HepG2 (cell line): ENCODE measurements around the gene ZBTB21. TPM values are rescaled to one million over a fixed set of nuclear protein-coding genes. Genes with fewer than 3 reads are reported as not detected.

ENCODE experiments used
- ATAC-seq: fragments of 200-7000 bp; cut with Tn5 transposase; 3 replicates; pipeline ENCODE4 v1.9.1; 2020; ENCODE audit warnings: mild to moderate bottlenecking, moderate library complexity
- BruUV-seq: library from RNA; stranded (reverse); fragments of 400-500 nt; replicated peaks from 2 replicates; lab custom pipeline; 2021; lab: Mats Ljungman, UMichigan
- CTCF ChIA-PET: fragments of 300-600 bp; formaldehyde crosslinking; extraction: SDS; loops from one replicate; lab custom pipeline; 2021; ENCODE audit warnings: low total read pairs, inconsistent platforms, low intra/inter-chr PET ratio; lab: Yijun Ruan, JAX
- POLR2A ChIA-PET: fragments of 350-600 bp; sonication (Branson Sonifier 250); formaldehyde crosslinking; loops from one replicate; lab custom pipeline; 2020; ENCODE audit warnings: antibody characterized with exemption, inconsistent platforms; lab: Yijun Ruan, JAX
- DNase-seq: peaks from one replicate; pipeline ENCODE4 v3.0.0-alpha.2; 2015; ENCODE audit warnings: low spot score
- FAIRE-seq: peaks from 3 replicates; lab custom pipeline; 2011; peaks lifted over from hg19 to GRCh38; lab: Jason Lieb, UNC
- H2AFZ ChIP-seq: one replicate; pipeline ENCODE4 v1.6.1; 2011; ENCODE audit warnings: low read length, inconsistent platforms
- H3K27ac ChIP-seq: fragments of 300-600 bp; 3 replicates; pipeline ENCODE4 v1.8.0; 2011; ENCODE audit warnings: mixed run types, mild to moderate bottlenecking, mixed read lengths, low read length, inconsistent platforms; ENCODE audit not compliant: insufficient read depth; ENCODE audit errors: extremely low read length
- H3K27me3 ChIP-seq, 2 experiments: fragments of 200-600 bp in 1 of 2; 2 replicates in 1 of 2; 3 replicates in 1 of 2; pipeline versions ENCODE4 v1.6.0 to v1.8.0; 2011; ENCODE audit warnings: low read length in 2 of 2, mild to moderate bottlenecking in 2 of 2, moderate library complexity in 2 of 2, inconsistent platforms in 1 of 2; ENCODE audit not compliant: insufficient read depth in 2 of 2, control insufficient read depth in 1 of 2
- H3K36me3 ChIP-seq, 2 experiments: fragments of 200-600 bp in 1 of 2; replicated peaks in 1 of 2; 2 replicates in 1 of 2; 3 replicates in 1 of 2; pipeline versions ENCODE4 v1.5.1 to v1.8.0; 2011; ENCODE audit warnings: low read length in 2 of 2, inconsistent platforms in 1 of 2; ENCODE audit not compliant: insufficient read depth in 2 of 2, control insufficient read depth in 1 of 2
- H3K4me1 ChIP-seq: 2 replicates; pipeline ENCODE4 v1.5.1; 2012; ENCODE audit warnings: low read length, inconsistent platforms; ENCODE audit not compliant: insufficient read depth
- H3K4me2 ChIP-seq: 2 replicates; pipeline ENCODE4 v1.6.0; 2011; ENCODE audit warnings: low read depth, low read length, inconsistent platforms
- H3K4me3 ChIP-seq, 3 experiments: fragments of 200-600 bp in 1 of 3; sonication (generic), shearing (Covaris generic) in 1 of 3; replicated peaks in 1 of 3; 2 replicates each; pipeline ENCODE4 v1.5.1; 2011 to 2016; ENCODE audit warnings: low read length in 3 of 3, inconsistent platforms in 2 of 3, low read depth in 2 of 3, mild to moderate bottlenecking in 2 of 3, control low read depth in 1 of 3, mixed read lengths in 1 of 3; ENCODE audit not compliant: insufficient read depth in 1 of 3
- H3K79me2 ChIP-seq: one replicate; pipeline ENCODE4 v1.6.1; 2011; ENCODE audit warnings: low read length, inconsistent platforms; ENCODE audit not compliant: insufficient read depth
- H3K9ac ChIP-seq: 2 replicates; pipeline ENCODE4 v1.6.0; 2011; ENCODE audit warnings: mild to moderate bottlenecking, low read depth, low read length, inconsistent platforms; ENCODE audit not compliant: insufficient read depth
- H3K9me3 ChIP-seq: 2 replicates; pipeline ENCODE4 v1.5.1; 2012; ENCODE audit warnings: mild to moderate bottlenecking, low read length
- H4K20me1 ChIP-seq: 2 replicates; pipeline ENCODE4 v1.6.0; 2011; ENCODE audit warnings: inconsistent platforms, mild to moderate bottlenecking, low read length, moderate library complexity; ENCODE audit not compliant: insufficient read depth
- ELF1 ChIP-seq: sonication (generic); formaldehyde crosslinking; IDR thresholded peaks from 2 replicates; pipeline ENCODE4 v1.4.0; 2020; ENCODE audit warnings: missing genetic modification reagents
- GABPB1 ChIP-seq: IDR thresholded peaks from 2 replicates; pipeline ENCODE4 v1.6.1; 2016; ENCODE audit warnings: mild to moderate bottlenecking, missing genetic modification reagents, moderate library complexity, missing compliant biosample characterization
- GATAD1 ChIP-seq: IDR thresholded peaks from 2 replicates; pipeline ENCODE4 v1.6.1; 2016; ENCODE audit warnings: missing genetic modification reagents, missing compliant biosample characterization
- HNRNPL ChIP-seq: fragments of 200-400 bp; formaldehyde crosslinking; IDR thresholded peaks from 2 replicates; pipeline ENCODE4 v1.6.1; 2017; ENCODE audit warnings: mild to moderate bottlenecking, low read depth, low read length
- KDM1A ChIP-seq: IDR thresholded peaks from 2 replicates; pipeline ENCODE4 v1.6.1; 2016; ENCODE audit warnings: missing compliant biosample characterization
- NR2F6 ChIP-seq, 2 experiments: IDR thresholded peaks; 2 replicates each; pipeline ENCODE4 v1.6.1; 2016; ENCODE audit warnings: antibody characterized with exemption in 1 of 2, mild to moderate bottlenecking in 1 of 2
- PATZ1 ChIP-seq: sonication (generic); formaldehyde crosslinking; IDR thresholded peaks from 2 replicates; pipeline ENCODE4 v1.4.0; 2020; ENCODE audit warnings: missing genetic modification reagents
- POGZ ChIP-seq: sonication (generic); formaldehyde crosslinking; IDR thresholded peaks from 2 replicates; pipeline ENCODE4 v1.4.0; 2020; ENCODE audit warnings: mild to moderate bottlenecking, missing genetic modification reagents
- TAF1 ChIP-seq: sonication (generic); formaldehyde crosslinking; IDR thresholded peaks from 2 replicates; pipeline ENCODE4 v1.4.0; 2020; ENCODE audit warnings: missing genetic modification reagents
- ZBTB25 ChIP-seq: IDR thresholded peaks from 2 replicates; pipeline ENCODE4 v1.6.1; 2018; ENCODE audit warnings: missing genetic modification reagents
- ZBTB7B ChIP-seq: sonication (generic); formaldehyde crosslinking; IDR thresholded peaks from 2 replicates; pipeline ENCODE4 v1.4.0; 2020; ENCODE audit warnings: missing genetic modification reagents
- ZFP91 ChIP-seq: sonication (generic); formaldehyde crosslinking; IDR thresholded peaks from 2 replicates; pipeline ENCODE4 v1.9.0; 2022; ENCODE audit warnings: missing genetic modification reagents, mild to moderate bottlenecking, borderline replicate concordance
- ZNF160 ChIP-seq: sonication (generic); formaldehyde crosslinking; IDR thresholded peaks from 2 replicates; pipeline ENCODE4 v1.8.0; 2022; ENCODE audit warnings: mild to moderate bottlenecking, inconsistent platforms, missing genetic modification reagents
- ZNF18 ChIP-seq: sonication (generic); formaldehyde crosslinking; IDR thresholded peaks from 2 replicates; pipeline ENCODE4 v1.8.0; 2022; ENCODE audit warnings: mild to moderate bottlenecking, missing genetic modification reagents; ENCODE audit not compliant: insufficient replicate concordance
- WGBS: methylation state at CpG from one replicate; pipeline ENCODE4 v1.1.6; 2017; ENCODE audit warnings: low lambda C conversion rate; 5-methylcytosine and 5-hydroxymethylcytosine counted together
- in situ Hi-C: cut with HindIII; loops from 2 replicates; pipeline ENCODE4 v1.10.0; 2017; ENCODE audit warnings: low pct_unique_long_range_greater_than_20kb; ENCODE audit not compliant: extremely low pct_ligation_motif_present
- intact Hi-C: fragments of 100-400 bp; cut with micrococcal nuclease; formaldehyde crosslinking; loops from one replicate; pipeline ENCODE4 v1.10.0; 2022; ENCODE audit not compliant: unreplicated experiment
- polyA plus RNA-seq, 8 experiments: library from polyadenylated mRNA; depleted of rRNA in 3 of 8; stranded (reverse) in 7 of 8; unstranded in 1 of 8; fragments of >200 nt; fragmentation: Illumina TruSeq in 4 of 8; extraction: Trizol in 4 of 8; gene quantifications; 2 replicates each; pipeline versions ENCODE4 v1.2.1 to v1.2.3, GENCODE V29; 2011 to 2016; ENCODE audit warnings: low read depth in 4 of 8, missing spikeins in 1 of 8, mixed read lengths in 1 of 8; ENCODE audit not compliant: insufficient read depth in 1 of 8
- total RNA-seq, 5 experiments: library from RNA; depleted of rRNA; stranded (reverse); fragments of >200 nt; fragmentation: Illumina TruSeq; extraction: Trizol; gene quantifications; 2 replicates each; pipeline ENCODE4 v1.2.3, GENCODE V29; 2016; ENCODE audit warnings: low read depth in 1 of 5

The ZBTB21 gene
- total and polyA plus RNA-seq, 2 of the 13 experiments (the other 11 are each of a cell fraction or from before 2014, with no cell fraction given), result 4.5 to 6.1 TPM

GRCh38 chr21:41958886-41959563 is 51.1 kb downstream of the ZBTB21 start (continued):
- TF ChIP-seq GATAD1 (CRISPR knock-in tag) (no peak), ZNF160 (CRISPR knock-in tag) (no peak), HNRNPL (peak; percentile 69; the same call in 1 of the 2 replicates), KDM1A (CRISPR knock-in tag) (no peak), PATZ1 (CRISPR knock-in tag) (no peak), NR2F6 (IDR thresholded peaks at IDR 0.05) (peak; percentile 55), NR2F6 (CRISPR knock-in tag; IDR thresholded peaks at IDR 0.05) (no peak)

GRCh38 chr21:41957991-41958766 is 52.0 kb downstream of the ZBTB21 start:
- H3K27ac ChIP-seq, result no peak overlapping the region
- peak overlapping the region; percentile 83 for H3K4me2 ChIP-seq
- 0 out of 2 replicates have a peak overlapping the region, but pooled peaks have one; percentile 2 for H3K9ac ChIP-seq
- intact Hi-C loops (loop anchor here (2.0 kb wide), 2 partner anchors 25 to 79 kb away; partner anchors contain the start of gene PRDM15), in situ Hi-C loops (loop anchor here (10.0 kb wide), 1 partner anchor 157 kb away; no protein-coding TSS in a partner anchor)
- no peaks in the 10 kb centered on the region for H4K20me1 ChIP-seq
- FAIRE-seq (peak; percentile 75), DNase-seq (peak; percentile 80), ATAC-seq (peak; percentile 79)
- peak overlapping the region; percentile 75 for H2AFZ ChIP-seq
- WGBS, result 7% methylated on average over 7 of the region's 24 CpGs
- POLR2A ChIA-PET, result interaction anchor here (0.5 to 2.3 kb wide), 6 partner anchors 16 to 84 kb away, joined by 3 to 14 read pairs (median 6); partner anchors contain the start of gene PRDM15
- H3K79me2 ChIP-seq, result no peaks in the 10 kb centered on the region
- H3K36me3 ChIP-seq, result no peaks in the 10 kb centered on the region
- no TSS peak for BruUV-seq
- H3K27me3 ChIP-seq, result peaks cover 0 to 15% of the 10 kb centered on the region in 2 experiments; a peak in 2 of 5 replicates
- H3K4me1 ChIP-seq, result peaks cover 73% of the 10 kb centered on the region
- no peaks in the 10 kb centered on the region for H3K9me3 ChIP-seq
- CTCF ChIA-PET, result no interaction called here
- peak overlapping the region; percentile 14 to 61 (median 32) for H3K4me3 ChIP-seq
- TF ChIP-seq ZNF18 (CRISPR knock-in tag) (peak; percentile 26), ELF1 (CRISPR knock-in tag) (peak; percentile 68), TAF1 (CRISPR knock-in tag) (no peak), GABPB1 (CRISPR knock-in tag) (peak; percentile 60), ZBTB7B (CRISPR knock-in tag) (peak; percentile 73; the same call in 1 of the 2 replicates), POGZ (CRISPR knock-in tag) (peak; percentile 50; the same call in 1 of the 2 replicates), ZFP91 (CRISPR knock-in tag) (peak; percentile 75), ZBTB25 (CRISPR knock-in tag) (peak; percentile 43; the same call in 1 of the 2 replicates)
